ENCODE results near the gene IGSF11. TPM values are rescaled to one million over a fixed set of nuclear protein-coding genes. Genes with fewer than 3 reads are reported as not detected.

IGSF11 gene
- total and polyA plus RNA-seq, 7 donors: 0.85 to 18.2 (median 8.3) TPM; not detected in 2

GRCh38 chr3:118910332-118910731, 124.3 kb downstream of the IGSF11 start:
- DNase-seq: no peak
- Histone ChIP-seq H3K36me3 (no peaks in the 10 kb centered on the region), H3K4me1 (no peaks in the 10 kb centered on the region), H3K4me3 (no peak overlapping the region), H3K27ac (no peak overlapping the region), H3K9me3 (no peaks in the 10 kb centered on the region), H3K27me3 (no peaks in the 10 kb centered on the region)
- TF ChIP-seq CTCF (IDR thresholded peaks at IDR 0.05) (no peak), POLR2AphosphoS5 (IDR thresholded peaks at IDR 0.05) (no peak), EP300 (IDR thresholded peaks at IDR 0.05) (no peak), POLR2A (IDR thresholded peaks at IDR 0.05) (no peak)
- WGBS, 2 donors: 53 to 66% methylated on average over 3 of the region's 3 CpGs
- intact Hi-C loops (cut with DNase I): no loop called here

DNA sequence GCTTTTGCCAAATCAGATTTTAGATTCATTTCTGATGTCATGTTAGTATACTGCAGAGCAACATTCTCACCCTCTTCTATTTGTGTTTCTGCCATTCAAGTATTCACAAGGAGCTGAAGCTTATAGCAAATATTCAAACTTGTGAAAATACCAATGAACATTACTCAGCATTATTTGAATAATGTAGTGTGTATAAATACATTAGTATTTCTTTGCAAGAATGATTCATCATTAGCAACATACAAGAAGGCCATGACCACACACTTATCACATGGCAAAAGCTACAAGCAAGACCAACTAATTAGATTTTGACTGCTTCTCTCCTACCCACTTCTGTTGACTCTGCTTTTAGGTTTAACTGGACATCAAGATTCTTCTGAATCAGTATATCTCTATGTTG, 124.9 kb downstream of the IGSF11 start:
- TF ChIP-seq CTCF (IDR thresholded peaks at IDR 0.05): no peak
- no peak for TF ChIP-seq EP300 (IDR thresholded peaks at IDR 0.05)
- no peak for TF ChIP-seq POLR2AphosphoS5 (IDR thresholded peaks at IDR 0.05)
- TF ChIP-seq POLR2A (IDR thresholded peaks at IDR 0.05): no peak
- no peaks in the 10 kb centered on the region for H3K36me3 ChIP-seq
- intact Hi-C loops (cut with DNase I): no loop called here
- no peak overlapping the region for H3K4me3 ChIP-seq
- DNase-seq: no peak
- H3K4me1 ChIP-seq: no peaks in the 10 kb centered on the region
- no peak overlapping the region for H3K27ac ChIP-seq
- H3K27me3 ChIP-seq: no peaks in the 10 kb centered on the region
- no peaks in the 10 kb centered on the region for H3K9me3 ChIP-seq

GRCh38 chr3:118907909-118908308, 126.7 kb downstream of the IGSF11 start:
- no peak for DNase-seq
- WGBS, 2 donors: 52 to 68% methylated on average over 2 of the region's 2 CpGs

GRCh38 chr3:118900737-118901525, 133.7 kb downstream of the IGSF11 start:
- Histone ChIP-seq H3K4me1 (no peaks in the 10 kb centered on the region), H3K9me3 (no peaks in the 10 kb centered on the region), H3K36me3 (peaks cover 0 to 6% (median 0%) of the 10 kb centered on the region in 4 donors), H3K4me3 (no peak overlapping the region), H3K27ac (no peak overlapping the region), H3K27me3 (no peaks in the 10 kb centered on the region)
- TF ChIP-seq EP300 (IDR thresholded peaks at IDR 0.05): no peak
- TF ChIP-seq POLR2A (IDR thresholded peaks at IDR 0.05): no peak
- TF ChIP-seq CTCF (IDR thresholded peaks at IDR 0.05): no peak
- TF ChIP-seq POLR2AphosphoS5 (IDR thresholded peaks at IDR 0.05): no peak
- 63% methylated on average over 4 of the region's 4 CpGs for WGBS, 2 donors
- intact Hi-C loops (cut with DNase I): no loop called here
- DNase-seq: no peak

More at GRCh38 chr3:118907909-118908308, 126.7 kb downstream of the IGSF11 start:
- no peaks in the 10 kb centered on the region for H3K9me3 ChIP-seq
- H3K4me1 ChIP-seq: no peaks in the 10 kb centered on the region
- no peaks in the 10 kb centered on the region for H3K36me3 ChIP-seq
- TF ChIP-seq EP300 (IDR thresholded peaks at IDR 0.05) (no peak), POLR2A (IDR thresholded peaks at IDR 0.05) (no peak), POLR2AphosphoS5 (IDR thresholded peaks at IDR 0.05) (no peak), CTCF (IDR thresholded peaks at IDR 0.05) (no peak)
- H3K4me3 ChIP-seq: no peak overlapping the region
- H3K27ac ChIP-seq: no peak overlapping the region
- H3K27me3 ChIP-seq: no peaks in the 10 kb centered on the region
- intact Hi-C loops (cut with DNase I): no loop called here

- H3K27ac ChIP-seq: no peak overlapping the region
- no peaks in the 10 kb centered on the region for H3K4me1 ChIP-seq
- H3K36me3 ChIP-seq: no peaks in the 10 kb centered on the region
- no peak for DNase-seq
- intact Hi-C loops (cut with DNase I): no loop called here
- 25 to 52% methylated on average over 2 of the region's 2 CpGs for WGBS, 2 donors
- TF ChIP-seq CTCF (IDR thresholded peaks at IDR 0.05) (no peak), POLR2AphosphoS5 (IDR thresholded peaks at IDR 0.05) (no peak), POLR2A (IDR thresholded peaks at IDR 0.05) (no peak)
- H3K27me3 ChIP-seq: no peaks in the 10 kb centered on the region
- H3K9me3 ChIP-seq: no peaks in the 10 kb centered on the region
- H3K4me3 ChIP-seq: no peak overlapping the region
These were observed 144.4 kb downstream of the IGSF11 start for GRCh38 chr3:118890206-118890605.
